Testis (tissue), 3 donors: ENCODE measurements around the gene PDILT. TPM values are rescaled to one million over a fixed set of nuclear protein-coding genes. Genes with fewer than 3 reads are reported as not detected.
"Not testable (repeated sequence)": the region's sequence is repeated elsewhere in the genome, so short reads cannot be mapped to it uniquely, and the experiment has no call there.

ENCODE experiments used
- DNase-seq: peaks from one replicate; pipeline ENCODE4 v3.0.0-alpha.2; 2019
- H3K27ac ChIP-seq, 2 donors: fragments of 200-600 bp; sonication (generic); one replicate each; pipeline ENCODE4 v1.5.1; 2019
- H3K27me3 ChIP-seq: fragments of 200-600 bp; sonication (generic); one replicate; pipeline ENCODE4 v1.5.1; 2019
- H3K36me3 ChIP-seq: fragments of 200-600 bp; sonication (generic); one replicate; pipeline ENCODE4 v1.5.1; 2017; ENCODE audit warnings: low read depth; ENCODE audit errors: missing control alignments
- H3K4me1 ChIP-seq: fragments of 200-600 bp; sonication (generic); one replicate; pipeline ENCODE4 v1.5.1; 2019
- H3K4me3 ChIP-seq, 2 donors: fragments of 200-600 bp; sonication (generic); one replicate each; pipeline ENCODE4 v1.5.1; 2017 to 2019
- H3K9me3 ChIP-seq: fragments of 200-600 bp; sonication (generic); one replicate; pipeline ENCODE4 v1.5.1; 2017
- POLR2A ChIP-seq: fragments of 450-650 bp; IDR thresholded peaks from one replicate; pipeline ENCODE4 v1.6.1; 2017; ENCODE audit warnings: antibody characterized with exemption, mild to moderate bottlenecking, moderate library complexity
- WGBS, 2 donors: methylation state at CpG; one replicate each; pipeline ENCODE4 v1.1.5; 2018; 5-methylcytosine and 5-hydroxymethylcytosine counted together
- intact Hi-C: fragments of 100-400 bp; cut with DNase I; formaldehyde crosslinking; loops from one replicate; pipeline ENCODE4 v1.15.1; 2023; ENCODE audit warnings: low total_unique reads
- polyA plus RNA-seq: library from polyadenylated mRNA; stranded (reverse); fragments of 350-450 nt; fragmentation: Illumina TruSeq; extraction: RNeasy Lipid Tissue Mini Kit (QIAGEN cat#74804); gene quantifications from one replicate; pipeline ENCODE4 v1.2.3, GENCODE V29; 2014; ENCODE audit warnings: low read depth, low replicate concordance; ENCODE audit not compliant: insufficient read depth
- total RNA-seq, 2 donors: library from RNA; depleted of rRNA; stranded (reverse); fragments of >200 nt; gene quantifications; one replicate each; pipeline ENCODE4 v1.2.3, GENCODE V29; 2016
- TF ChIP-seq, protein P1 (sequence below), 3 experiments: fragments of 450-650 bp in 2 of 3; fragments of 200-600 bp in 1 of 3; sonication (generic) in 1 of 3; IDR thresholded peaks; one replicate each; pipeline ENCODE4 v1.5.1; 2016 to 2019; ENCODE audit warnings: antibody characterized with exemption in 3 of 3, mild to moderate bottlenecking in 2 of 3, moderate library complexity in 1 of 3

Gene PDILT
- total and polyA plus RNA-seq, 3 donors from 2014 or later: 5.8 to 26.8 (median 10.1) TPM

DNA sequence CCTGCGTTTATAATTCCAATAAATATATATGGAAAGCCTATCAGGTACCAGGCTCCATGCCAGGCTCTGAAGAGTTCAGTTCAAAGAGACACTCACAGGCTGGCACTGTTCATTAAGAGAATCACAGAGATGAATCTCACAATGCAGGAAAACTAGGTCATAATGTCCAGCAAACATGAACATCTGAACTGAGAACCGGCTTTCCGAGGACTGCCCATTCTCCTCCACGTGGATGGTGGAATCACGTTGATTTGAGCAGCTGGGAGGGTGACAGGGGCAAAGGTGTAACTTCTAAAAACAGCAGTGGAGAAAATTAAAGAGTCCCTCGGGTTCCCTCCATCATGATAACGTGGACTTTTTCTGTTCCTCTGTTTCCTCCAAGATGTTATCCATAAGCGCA, 87.4 kb downstream of the PDILT start:
- Histone ChIP-seq H3K36me3 (no peaks in the 10 kb centered on the region), H3K27ac (no peak overlapping the region), H3K4me3 (no peak overlapping the region), H3K4me1 (no peaks in the 10 kb centered on the region), H3K9me3 (no peaks in the 10 kb centered on the region), H3K27me3 (no peaks in the 10 kb centered on the region)
- DNase-seq: no peak
- 48 to 53% methylated on average over 8 of the region's 8 CpGs for WGBS, 2 donors
- TF ChIP-seq POLR2A: no peak
- TF ChIP-seq, protein P1, sequence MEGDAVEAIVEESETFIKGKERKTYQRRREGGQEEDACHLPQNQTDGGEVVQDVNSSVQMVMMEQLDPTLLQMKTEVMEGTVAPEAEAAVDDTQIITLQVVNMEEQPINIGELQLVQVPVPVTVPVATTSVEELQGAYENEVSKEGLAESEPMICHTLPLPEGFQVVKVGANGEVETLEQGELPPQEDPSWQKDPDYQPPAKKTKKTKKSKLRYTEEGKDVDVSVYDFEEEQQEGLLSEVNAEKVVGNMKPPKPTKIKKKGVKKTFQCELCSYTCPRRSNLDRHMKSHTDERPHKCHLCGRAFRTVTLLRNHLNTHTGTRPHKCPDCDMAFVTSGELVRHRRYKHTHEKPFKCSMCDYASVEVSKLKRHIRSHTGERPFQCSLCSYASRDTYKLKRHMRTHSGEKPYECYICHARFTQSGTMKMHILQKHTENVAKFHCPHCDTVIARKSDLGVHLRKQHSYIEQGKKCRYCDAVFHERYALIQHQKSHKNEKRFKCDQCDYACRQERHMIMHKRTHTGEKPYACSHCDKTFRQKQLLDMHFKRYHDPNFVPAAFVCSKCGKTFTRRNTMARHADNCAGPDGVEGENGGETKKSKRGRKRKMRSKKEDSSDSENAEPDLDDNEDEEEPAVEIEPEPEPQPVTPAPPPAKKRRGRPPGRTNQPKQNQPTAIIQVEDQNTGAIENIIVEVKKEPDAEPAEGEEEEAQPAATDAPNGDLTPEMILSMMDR (IDR thresholded peaks at IDR 0.05): no peak
- intact Hi-C loops: no loop called here

DNA sequence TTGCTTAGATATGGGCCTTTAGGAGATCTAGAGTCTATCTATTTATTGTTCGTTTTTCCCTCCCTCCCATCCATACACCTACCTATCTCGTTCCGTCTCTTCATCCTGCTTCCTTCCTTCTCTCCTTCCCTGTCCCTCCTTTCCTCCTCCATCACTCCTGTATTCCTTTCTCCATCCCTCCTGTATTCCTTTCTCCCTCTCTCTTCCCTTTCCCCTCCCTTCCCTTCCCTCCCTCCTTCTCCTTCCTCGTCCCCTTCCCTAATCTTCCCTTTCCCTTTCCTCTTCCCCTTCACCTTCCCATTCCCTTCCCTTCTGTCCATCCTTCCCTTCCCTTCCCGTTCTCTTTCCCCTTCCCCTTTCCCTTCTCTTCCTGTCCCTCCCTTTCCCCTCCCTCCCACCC, 87.8 kb downstream of the PDILT start:
- no peak overlapping the region for H3K4me3 ChIP-seq
- no peaks in the 10 kb centered on the region for H3K9me3 ChIP-seq
- TF ChIP-seq POLR2A: no peak
- TF ChIP-seq, protein P1 (IDR thresholded peaks at IDR 0.05): no peak
- no peaks in the 10 kb centered on the region for H3K4me1 ChIP-seq
- intact Hi-C loops: no loop called here
- H3K27me3 ChIP-seq: no peaks in the 10 kb centered on the region
- H3K27ac ChIP-seq: no peak overlapping the region
- 69 to 75% methylated on average over 5 of the region's 5 CpGs for WGBS, 2 donors
- no peak for DNase-seq
- no peaks in the 10 kb centered on the region for H3K36me3 ChIP-seq

DNA sequence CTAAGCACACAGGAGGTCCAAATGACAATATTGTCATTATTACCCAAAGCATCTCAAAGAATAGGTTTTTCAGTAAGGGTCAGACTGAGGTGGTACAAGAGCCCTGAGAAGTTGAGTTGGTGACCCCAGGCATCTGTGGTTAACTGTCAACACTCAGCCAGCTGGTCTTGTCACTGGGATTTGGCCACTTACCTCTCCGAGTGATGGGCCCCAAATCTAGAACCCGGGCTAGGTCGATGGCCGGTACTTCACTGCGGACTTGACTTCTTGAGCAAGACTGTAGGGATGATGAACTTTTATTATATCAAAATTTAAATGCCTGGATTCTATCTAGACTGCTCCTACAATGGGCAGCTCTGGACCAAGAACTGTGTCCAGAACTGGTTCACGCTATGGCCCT, 88.8 kb downstream of the PDILT start:
- intact Hi-C loops: no loop called here
- no peaks in the 10 kb centered on the region for H3K4me1 ChIP-seq
- no peak for TF ChIP-seq POLR2A
- TF ChIP-seq, protein P1 (IDR thresholded peaks at IDR 0.05): no peak
- H3K4me3 ChIP-seq: no peak overlapping the region
- no peaks in the 10 kb centered on the region for H3K36me3 ChIP-seq
- no peaks in the 10 kb centered on the region for H3K27me3 ChIP-seq
- DNase-seq: no peak
- H3K27ac ChIP-seq: no peak overlapping the region
- no peaks in the 10 kb centered on the region for H3K9me3 ChIP-seq
- 81 to 94% methylated on average over 5 to 6 of the region's 6 CpGs for WGBS, 2 donors

DNA sequence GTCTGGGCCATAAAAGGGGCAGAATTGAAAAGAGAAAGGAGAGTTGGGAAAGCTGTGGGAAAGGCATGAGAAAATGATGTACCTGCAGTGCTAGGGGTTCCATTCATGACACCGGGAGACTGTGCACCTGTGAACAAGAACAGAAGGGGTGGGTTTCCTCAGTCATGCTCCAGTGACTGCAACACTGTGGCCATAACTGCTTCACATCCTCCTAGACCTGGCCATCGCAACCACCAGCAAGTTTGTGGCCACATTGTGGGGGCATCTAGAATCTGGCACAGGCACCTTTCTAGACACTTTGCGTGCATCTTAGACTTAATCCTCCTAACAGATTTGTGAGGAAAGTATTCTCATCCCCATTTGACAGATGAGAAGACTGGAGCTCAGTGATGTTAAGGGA, 90.0 kb downstream of the PDILT start:
- H3K27ac ChIP-seq: no peak overlapping the region
- DNase-seq: no peak
- no peaks in the 10 kb centered on the region for H3K4me1 ChIP-seq
- no peaks in the 10 kb centered on the region for H3K9me3 ChIP-seq
- no peak for TF ChIP-seq POLR2A
- TF ChIP-seq, protein P1 (IDR thresholded peaks at IDR 0.05): no peak
- 81 to 93% methylated on average over 3 of the region's 3 CpGs for WGBS, 2 donors
- no peaks in the 10 kb centered on the region for H3K36me3 ChIP-seq
- intact Hi-C loops: no loop called here
- no peak overlapping the region for H3K4me3 ChIP-seq
- no peaks in the 10 kb centered on the region for H3K27me3 ChIP-seq

- Histone ChIP-seq H3K27ac (no peak overlapping the region), H3K4me3 (no peak overlapping the region), H3K9me3 (no peaks in the 10 kb centered on the region), H3K4me1 (no peaks in the 10 kb centered on the region), H3K27me3 (no peaks in the 10 kb centered on the region), H3K36me3 (no peaks in the 10 kb centered on the region)
- intact Hi-C loops: no loop called here
- no peak for DNase-seq
- 83 to 94% methylated on average over 3 of the region's 3 CpGs for WGBS, 2 donors
- TF ChIP-seq, protein P1 (IDR thresholded peaks at IDR 0.05): no peak
- no peak for TF ChIP-seq POLR2A
Observed at GRCh38 chr16:20313741-20314140, 90.8 kb downstream of the PDILT start.

- H3K4me1 ChIP-seq, intact Hi-C loops, H3K27me3 ChIP-seq, DNase-seq, H3K36me3 ChIP-seq, H3K4me3 ChIP-seq, H3K9me3 ChIP-seq, H3K27ac ChIP-seq: not testable (repeated sequence)
- 91 to 92% methylated on average over 7 of the region's 7 CpGs for WGBS, 2 donors
Observed at GRCh38 chr16:20312536-20313095, 91.9 kb downstream of the PDILT start.
